GM20431 (cell line): ENCODE measurements around the gene CARS2.
"Not testable (repeated sequence)": the region's sequence is repeated elsewhere in the genome, so short reads cannot be mapped to it uniquely, and the experiment has no call there.

Experiments used
- in situ Hi-C: fragments of 300-500 bp; cut with MseI, MboI; formaldehyde crosslinking; loops from one replicate; pipeline ENCODE4 v1.15.0; 2020; ENCODE audit warnings: low sequenced_read_pairs; ENCODE audit not compliant: unreplicated experiment

Gene CARS2

GRCh38 chr13:110627761-110628476, 78.0 kb downstream of the CARS2 start:
- in situ Hi-C loops = no loop called here

- in situ Hi-C loops = no loop called here
Measured at GRCh38 chr13:110627351-110627750, 78.6 kb downstream of the CARS2 start.

GRCh38 chr13:110626521-110626920, 79.4 kb downstream of the CARS2 start:
- in situ Hi-C loops = no loop called here

GRCh38 chr13:110625771-110626321, 80.1 kb downstream of the CARS2 start:
- in situ Hi-C loops = no loop called here

- in situ Hi-C loops = no loop called here
Measured at GRCh38 chr13:110624766-110625756, 80.9 kb downstream of the CARS2 start.

- in situ Hi-C loops = no loop called here
Measured at GRCh38 chr13:110620596-110620995, 85.3 kb downstream of the CARS2 start.

GRCh38 chr13:110618780-110619179, 87.1 kb downstream of the CARS2 start:
- in situ Hi-C loops = no loop called here

- in situ Hi-C loops = no loop called here
Measured at GRCh38 chr13:110618167-110618566, 87.7 kb downstream of the CARS2 start.

- in situ Hi-C loops = no loop called here
Measured at GRCh38 chr13:110617321-110618072, 88.4 kb downstream of the CARS2 start.

GRCh38 chr13:110616103-110617101, 89.5 kb downstream of the CARS2 start:
- in situ Hi-C loops = no loop called here

- in situ Hi-C loops = no loop called here
Measured at GRCh38 chr13:110615322-110616102, 90.4 kb downstream of the CARS2 start, which contains the start of gene NAXD. Gene NAXD, plus strand, starts transcription at chr13:110615545. Its CDS starts 57 bp downstream, at chr13:110615602.

- in situ Hi-C loops = no loop called here
Measured at GRCh38 chr13:110615005-110615321, 91.0 kb downstream of the CARS2 start.

GRCh38 chr13:110610955-110611595, 94.8 kb downstream of the CARS2 start:
- in situ Hi-C loops = no loop called here

- in situ Hi-C loops = no loop called here
Measured at GRCh38 chr13:110607675-110608224, 98.2 kb downstream of the CARS2 start.

GRCh38 chr13:110606281-110606680, 99.6 kb downstream of the CARS2 start:
- in situ Hi-C loops = not testable (repeated sequence)

- in situ Hi-C loops = no loop called here
Measured at GRCh38 chr13:110605132-110605531, 100.8 kb downstream of the CARS2 start.

- in situ Hi-C loops = no loop called here
Measured at GRCh38 chr13:110600980-110601379, 104.9 kb downstream of the CARS2 start.
